ENCODE measurements around the gene PICK1. TPM values are rescaled to one million over a fixed set of nuclear protein-coding genes. Genes with fewer than 3 reads are reported as not detected.

The PICK1 gene
- total RNA-seq, 1 donor = 14.2 TPM

DNA sequence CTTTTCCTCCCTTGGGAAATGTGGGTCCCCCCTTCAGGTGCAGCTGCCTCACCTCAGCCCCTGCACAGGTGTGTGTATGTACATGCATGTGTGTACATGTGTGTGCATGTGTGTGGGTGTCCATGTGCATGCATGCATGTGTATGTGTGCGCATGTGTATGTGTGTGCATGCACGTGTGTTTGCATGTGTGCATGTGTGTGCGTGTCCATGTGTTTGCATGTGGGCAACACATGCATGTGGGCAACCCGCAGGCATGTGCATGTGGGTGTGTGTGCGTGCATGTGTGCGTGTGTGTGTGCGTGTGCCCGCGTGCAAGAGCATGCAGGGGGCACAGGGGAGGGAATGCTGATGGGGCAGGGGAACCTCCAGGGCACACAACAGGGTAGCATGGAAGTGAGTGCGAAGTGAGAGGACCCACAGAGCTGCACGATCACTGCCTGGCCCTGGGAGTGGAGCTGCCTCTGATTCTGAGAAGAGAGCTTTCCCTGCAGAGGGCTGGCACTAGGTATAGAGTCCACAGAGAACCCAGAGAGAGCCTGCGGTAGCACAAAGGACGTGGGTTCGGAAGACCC, 67.9 kb downstream of the PICK1 start:
- no peak overlapping the region for H3K4me3 ChIP-seq (ENCODE audit: low read depth, low read length)
- no peak for TF ChIP-seq CTCF (IDR thresholded peaks at IDR 0.05; ENCODE audit: insufficient read depth, low read depth, low read length)
- DNase-seq (ENCODE audit: low read depth) = no peak

Other genes starting within 250 kb of the PICK1 start
- 20.3 and 31.1 TPM in 2 replicates for gene GCAT, start 249.5 kb upstream of the PICK1 start, total RNA-seq
- under 0.01 TPM in 1 of 2 replicates, not detected in the other for gene GALR3, start 234.0 kb upstream of the PICK1 start, total RNA-seq
- 24.8 and 28.5 TPM in 2 replicates for gene ANKRD54, start 213.1 kb upstream of the PICK1 start, total RNA-seq
- gene EIF3L, start 208.0 kb upstream of the PICK1 start, total RNA-seq = 230 and 285 TPM in 2 replicates
- gene MICALL1, start 151.1 kb upstream of the PICK1 start, total RNA-seq = 39.3 and 47.9 TPM in 2 replicates
- 0.32 TPM in 1 of 2 replicates, not detected in the other for gene C22orf23, start 103.8 kb upstream of the PICK1 start, total RNA-seq
- 28.9 and 34.5 TPM in 2 replicates for gene POLR2F, start 103.7 kb upstream of the PICK1 start, total RNA-seq
- not detected in 2 replicates for gene SOX10, start 72.8 kb upstream of the PICK1 start, total RNA-seq
- gene SLC16A8, start 26.8 kb downstream of the PICK1 start, total RNA-seq = under 0.01 TPM in 1 of 2 replicates, not detected in the other
- gene BAIAP2L2, start 53.3 kb downstream of the PICK1 start, total RNA-seq = 2.3 and 3.0 TPM in 2 replicates
- gene PLA2G6, start 124.4 kb downstream of the PICK1 start, total RNA-seq = 10.0 and 10.8 TPM in 2 replicates
- 17.1 and 19.4 TPM in 2 replicates for gene MAFF, start 144.6 kb downstream of the PICK1 start, total RNA-seq
- gene TMEM184B, start 215.6 kb downstream of the PICK1 start, total RNA-seq = 44.9 and 65.1 TPM in 2 replicates

Data from fibroblast of villous mesenchyme (primary cell).